ENCODE data around the gene PNMA1.
A peak's percentile ranks its signal among the peaks of the same experiment; 100 is the strongest.
"Not testable (repeated sequence)": the region's sequence is repeated elsewhere in the genome, so short reads cannot be mapped to it uniquely, and the experiment has no call there.

The PNMA1 gene

GRCh38 chr14:73714656-73715081, 485 bp upstream of the PNMA1 start:
- no peak for TF ChIP-seq CTCF (conservative IDR thresholded peaks at IDR 0.05; ENCODE audit: control insufficient read depth, insufficient read depth, low read depth, low read length)
- peak overlapping the region; percentile 11 for H3K4me3 ChIP-seq (ENCODE audit: control insufficient read depth, low read depth, low read length)
- peak; percentile 45 for DNase-seq (ENCODE audit: low read depth)

DNA sequence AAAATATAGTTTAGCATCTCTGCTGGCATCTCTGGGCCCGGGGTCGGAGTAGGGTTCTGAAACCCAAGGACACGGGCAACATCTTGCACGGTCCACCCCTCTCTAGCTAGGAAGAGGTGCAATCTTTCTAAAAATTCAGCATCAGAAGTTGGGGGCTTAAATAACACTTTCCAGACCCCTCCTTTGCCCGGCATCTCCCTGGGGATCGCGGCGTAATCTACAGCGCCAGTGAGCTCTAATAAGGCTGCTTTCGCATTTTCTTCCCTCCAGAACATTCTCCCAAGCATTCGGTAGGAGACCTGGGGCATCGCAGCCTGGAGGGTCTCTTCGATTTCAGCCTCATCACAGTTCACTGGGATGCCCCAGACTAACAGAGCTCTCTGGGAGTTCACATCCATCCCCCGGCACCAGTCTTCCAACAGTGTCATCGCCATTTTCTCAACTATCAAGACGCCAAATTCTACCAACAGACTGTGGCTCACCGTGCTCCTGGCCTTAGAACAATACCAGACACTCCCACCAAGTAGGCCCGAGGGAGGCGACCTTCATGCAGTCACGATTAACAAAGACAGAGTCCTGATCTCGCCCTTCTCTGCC, 880 bp downstream of the PNMA1 start:
- H3K4me3 ChIP-seq (ENCODE audit: control insufficient read depth, low read depth, low read length), result peak overlapping the region; percentile 85
- DNase-seq (ENCODE audit: low read depth), result no peak
- no peak for TF ChIP-seq CTCF (conservative IDR thresholded peaks at IDR 0.05; ENCODE audit: control insufficient read depth, insufficient read depth, low read depth, low read length)

GRCh38 chr14:73712540-73713180, 1.5 kb downstream of the PNMA1 start:
- DNase-seq (ENCODE audit: low read depth), result no peak
- peak overlapping the region; percentile 85 for H3K4me3 ChIP-seq (ENCODE audit: control insufficient read depth, low read depth, low read length)
- no peak for TF ChIP-seq CTCF (conservative IDR thresholded peaks at IDR 0.05; ENCODE audit: control insufficient read depth, insufficient read depth, low read depth, low read length)

DNA sequence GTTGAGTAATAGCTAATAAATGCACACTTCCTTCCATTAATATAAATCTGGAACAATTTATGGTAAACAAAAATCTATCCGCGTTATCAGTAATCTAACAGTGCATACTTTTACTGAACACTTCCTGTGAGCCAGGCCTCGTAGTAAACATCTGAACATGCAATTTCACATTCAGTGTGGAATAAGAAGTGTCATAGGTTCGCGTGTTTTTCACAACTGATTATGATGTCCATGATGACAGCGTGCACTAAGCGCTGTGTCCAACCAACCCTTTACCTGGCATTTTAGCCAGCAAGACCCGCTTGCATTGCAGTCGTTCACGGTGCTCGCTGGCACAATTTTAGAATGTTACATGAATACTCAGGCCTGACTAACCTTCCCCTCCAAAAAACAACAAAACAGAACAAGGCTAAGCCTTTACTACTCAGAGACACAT, 2.1 kb downstream of the PNMA1 start:
- TF ChIP-seq CTCF (conservative IDR thresholded peaks at IDR 0.05; ENCODE audit: control insufficient read depth, insufficient read depth, low read depth, low read length), result no peak
- DNase-seq (ENCODE audit: low read depth), result no peak

GRCh38 chr14:73710737-73711136, 3.4 kb downstream of the PNMA1 start:
- no peak for TF ChIP-seq CTCF (conservative IDR thresholded peaks at IDR 0.05; ENCODE audit: control insufficient read depth, insufficient read depth, low read depth, low read length)
- H3K4me3 ChIP-seq (ENCODE audit: control insufficient read depth, low read depth, low read length), result no peak overlapping the region
- DNase-seq (ENCODE audit: low read depth), result no peak

More for the DNA sequence above, 2.1 kb downstream of the PNMA1 start:
- H3K4me3 ChIP-seq (ENCODE audit: control insufficient read depth, low read depth, low read length), result peak overlapping the region; percentile 85

DNA sequence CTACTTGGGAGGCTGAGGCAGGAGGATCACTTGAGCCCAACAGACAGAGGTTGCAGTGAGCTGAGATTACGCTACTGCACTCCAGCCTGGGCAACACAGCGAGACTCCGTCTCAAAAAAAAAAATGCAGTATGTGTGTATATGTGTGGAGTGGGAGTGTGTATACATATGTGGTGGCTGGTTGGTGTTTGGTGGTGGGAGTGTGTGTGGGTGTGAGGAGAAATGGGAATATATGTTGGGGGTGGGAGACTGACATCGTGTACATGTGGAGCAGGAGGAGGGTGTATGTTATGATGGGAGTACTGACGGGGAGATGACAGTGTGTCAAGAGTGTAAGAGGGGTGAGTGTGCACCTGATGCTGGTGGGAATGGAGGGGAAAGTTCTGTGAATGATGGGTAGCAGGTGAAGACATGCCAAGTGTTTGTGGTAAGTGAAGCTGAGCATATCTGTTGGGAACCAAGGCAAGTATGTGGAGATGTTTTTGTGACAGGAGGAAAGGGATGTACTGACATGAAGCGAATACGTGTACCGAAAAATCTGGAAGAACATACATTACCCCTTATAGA, 4.2 kb downstream of the PNMA1 start:
- no peak for TF ChIP-seq CTCF (conservative IDR thresholded peaks at IDR 0.05; ENCODE audit: control insufficient read depth, insufficient read depth, low read depth, low read length)
- no peak overlapping the region for H3K4me3 ChIP-seq (ENCODE audit: control insufficient read depth, low read depth, low read length)
- no peak for DNase-seq (ENCODE audit: low read depth)

- not testable (repeated sequence) for DNase-seq (ENCODE audit: low read depth); H3K4me3 ChIP-seq (ENCODE audit: control insufficient read depth, low read depth, low read length)
Observed at GRCh38 chr14:73708076-73708475, 6.1 kb downstream of the PNMA1 start.
